Astrocyte (in vitro differentiated cells and primary cell): Measurements from ENCODE around the gene RPS4Y2.

Source experiments
- EZH2 ChIP-seq: IDR thresholded peaks from 2 replicates; pipeline ENCODE4 v1.6.1; 2012; ENCODE audit warnings: mild to moderate bottlenecking, low read length, inconsistent platforms; ENCODE audit not compliant: insufficient read depth
- TF ChIP-seq, protein P1 (sequence below): IDR thresholded peaks from 2 replicates; pipeline ENCODE4 v1.5.1; 2011; ENCODE audit warnings: low read depth, mild to moderate bottlenecking, inconsistent platforms, low read length, moderate library complexity; ENCODE audit not compliant: insufficient read depth

DNA sequence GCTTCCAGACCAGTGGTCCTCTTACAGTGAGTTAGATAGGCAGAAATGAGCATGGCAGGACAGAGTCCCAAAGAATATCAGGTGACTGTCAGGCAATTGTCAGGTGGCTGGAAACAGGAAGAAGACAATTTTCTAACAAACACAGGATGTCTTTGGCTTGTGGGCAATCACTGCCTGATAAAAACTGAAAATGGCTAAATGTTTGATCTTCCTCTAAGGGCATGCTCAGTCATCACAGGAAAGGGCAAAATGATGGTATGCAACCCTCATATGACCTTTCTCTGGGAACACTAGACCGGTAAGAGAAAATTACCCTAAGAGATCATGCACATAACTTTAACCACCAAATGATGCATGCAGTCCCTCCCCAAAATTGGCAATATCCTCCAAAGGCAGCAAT lies 57.6 kb downstream of the RPS4Y2 start:
- TF ChIP-seq, protein P1, sequence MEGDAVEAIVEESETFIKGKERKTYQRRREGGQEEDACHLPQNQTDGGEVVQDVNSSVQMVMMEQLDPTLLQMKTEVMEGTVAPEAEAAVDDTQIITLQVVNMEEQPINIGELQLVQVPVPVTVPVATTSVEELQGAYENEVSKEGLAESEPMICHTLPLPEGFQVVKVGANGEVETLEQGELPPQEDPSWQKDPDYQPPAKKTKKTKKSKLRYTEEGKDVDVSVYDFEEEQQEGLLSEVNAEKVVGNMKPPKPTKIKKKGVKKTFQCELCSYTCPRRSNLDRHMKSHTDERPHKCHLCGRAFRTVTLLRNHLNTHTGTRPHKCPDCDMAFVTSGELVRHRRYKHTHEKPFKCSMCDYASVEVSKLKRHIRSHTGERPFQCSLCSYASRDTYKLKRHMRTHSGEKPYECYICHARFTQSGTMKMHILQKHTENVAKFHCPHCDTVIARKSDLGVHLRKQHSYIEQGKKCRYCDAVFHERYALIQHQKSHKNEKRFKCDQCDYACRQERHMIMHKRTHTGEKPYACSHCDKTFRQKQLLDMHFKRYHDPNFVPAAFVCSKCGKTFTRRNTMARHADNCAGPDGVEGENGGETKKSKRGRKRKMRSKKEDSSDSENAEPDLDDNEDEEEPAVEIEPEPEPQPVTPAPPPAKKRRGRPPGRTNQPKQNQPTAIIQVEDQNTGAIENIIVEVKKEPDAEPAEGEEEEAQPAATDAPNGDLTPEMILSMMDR, result no peak
- TF ChIP-seq EZH2, result no peak
